GM23338 (cell line): Measurements from ENCODE around the gene WDR54. TPM values are rescaled to one million over a fixed set of nuclear protein-coding genes. Genes with fewer than 3 reads are reported as not detected.
A peak's percentile ranks its signal among the peaks of the same experiment; 100 is the strongest.
"Not testable (repeated sequence)": the region's sequence is repeated elsewhere in the genome, so short reads cannot be mapped to it uniquely, and the experiment has no call there.

Experiments
- ATAC-seq: fragments of 200-7000 bp; cut with Tn5 transposase; 3 replicates; pipeline ENCODE4 v1.9.1; 2020
- DNase-seq: peaks from one replicate; pipeline ENCODE4 v3.0.0-alpha.2; 2015; ENCODE audit warnings: low spot score
- H2AFZ ChIP-seq: fragments of 200-600 bp; sonication (generic); 2 replicates; pipeline ENCODE4 v1.8.0; 2016; ENCODE audit warnings: antibody characterized with exemption, mild to moderate bottlenecking, moderate library complexity
- H3F3A ChIP-seq: fragments of 200-600 bp; sonication (generic); replicated peaks from 2 replicates; pipeline ENCODE4 v1.8.0; 2017; ENCODE audit warnings: antibody characterized with exemption, mixed run types, low read depth
- H3K27ac ChIP-seq: fragments of 200-600 bp; sonication (generic); 2 replicates; pipeline ENCODE4 v1.6.1; 2016; ENCODE audit warnings: low read depth
- H3K27me3 ChIP-seq: fragments of 200-600 bp; sonication (generic); 2 replicates; pipeline ENCODE4 v1.8.0; 2016; ENCODE audit warnings: mild to moderate bottlenecking, mixed run types, moderate library complexity; ENCODE audit not compliant: insufficient read depth
- H3K36me3 ChIP-seq: fragments of 200-600 bp; sonication (generic); 2 replicates; pipeline ENCODE4 v1.8.0; 2016; ENCODE audit warnings: mild to moderate bottlenecking; ENCODE audit not compliant: insufficient read depth
- H3K4me1 ChIP-seq: fragments of 200-600 bp; sonication (generic); 2 replicates; pipeline ENCODE4 v1.8.0; 2016; ENCODE audit warnings: mild to moderate bottlenecking, moderate library complexity; ENCODE audit not compliant: insufficient read depth
- H3K4me2 ChIP-seq: fragments of 200-600 bp; sonication (generic); 2 replicates; pipeline ENCODE4 v1.7.1; 2017; ENCODE audit warnings: mixed run types
- H3K4me3 ChIP-seq: fragments of 200-600 bp; sonication (generic); 2 replicates; pipeline ENCODE4 v1.6.1; 2016; ENCODE audit warnings: mixed run types
- H3K79me2 ChIP-seq: fragments of 200-600 bp; sonication (generic); replicated peaks from 2 replicates; pipeline ENCODE4 v1.8.0; 2017; ENCODE audit warnings: mild to moderate bottlenecking; ENCODE audit not compliant: insufficient read depth
- H3K9me2 ChIP-seq: fragments of 200-600 bp; sonication (generic); 2 replicates; pipeline ENCODE4 v1.8.0; 2017; ENCODE audit not compliant: insufficient read depth
- H4K20me1 ChIP-seq: fragments of 200-600 bp; sonication (generic); replicated peaks from 2 replicates; pipeline ENCODE4 v1.8.0; 2017; ENCODE audit warnings: mild to moderate bottlenecking; ENCODE audit not compliant: insufficient read depth
- H3K27ac Mint-ChIP-seq: 2 replicates; pipeline ENCODE4 v1.8.0; 2020; ENCODE audit warnings: inconsistent platforms, mild to moderate bottlenecking, moderate library complexity, mixed read lengths
- H3K27me3 Mint-ChIP-seq: 3 replicates; pipeline ENCODE4 v1.8.0; 2022; ENCODE audit warnings: low read depth, mild to moderate bottlenecking, moderate library complexity, mixed read lengths, inconsistent platforms; ENCODE audit not compliant: insufficient read depth, poor library complexity
- H3K36me3 Mint-ChIP-seq: 3 replicates; pipeline ENCODE4 v1.8.0; 2021; ENCODE audit warnings: low read depth, mild to moderate bottlenecking, inconsistent platforms, moderate library complexity, mixed read lengths
- H3K4me1 Mint-ChIP-seq: 3 replicates; pipeline ENCODE4 v1.8.0; 2020; ENCODE audit warnings: mild to moderate bottlenecking, inconsistent platforms, mixed read lengths
- H3K4me3 Mint-ChIP-seq: 3 replicates; pipeline ENCODE4 v1.8.0; 2021; ENCODE audit warnings: moderate library complexity, mild to moderate bottlenecking, inconsistent platforms, mixed read lengths
- H3K9me3 Mint-ChIP-seq: 3 replicates; pipeline ENCODE4 v1.8.0; 2020; ENCODE audit warnings: moderate library complexity, mild to moderate bottlenecking, inconsistent platforms, mixed read lengths
- CREB1 ChIP-seq: fragments of 250-450 bp; sonication (Bioruptor Pico); IDR thresholded peaks from 2 replicates; pipeline ENCODE4 v1.5.0; 2020; ENCODE audit warnings: low read depth, mild to moderate bottlenecking, moderate library complexity
- ETS1 ChIP-seq: IDR thresholded peaks from 2 replicates; pipeline ENCODE4 v1.6.1; 2016; ENCODE audit warnings: antibody characterized with exemption
- EZH2 ChIP-seq: fragments of 200-600 bp; sonication (generic); IDR thresholded peaks from one replicate; pipeline ENCODE4 v1.8.0; 2017; ENCODE audit warnings: antibody characterized with exemption, mild to moderate bottlenecking, low read depth; ENCODE audit not compliant: unreplicated experiment
- EZH2phosphoT487 ChIP-seq: fragments of 200-600 bp; sonication (generic); IDR thresholded peaks from one replicate; pipeline ENCODE4 v1.8.1; 2018; ENCODE audit warnings: antibody characterized with exemption; ENCODE audit not compliant: unreplicated experiment
- JUNB ChIP-seq: IDR thresholded peaks from one replicate; pipeline ENCODE4 v1.6.1; 2016; ENCODE audit warnings: antibody characterized with exemption; ENCODE audit not compliant: unreplicated experiment
- NANOG ChIP-seq: IDR thresholded peaks from 2 replicates; pipeline ENCODE4 v1.6.1; 2016; ENCODE audit warnings: antibody characterized with exemption, borderline replicate concordance
- POLR2AphosphoS5 ChIP-seq: IDR thresholded peaks from 2 replicates; pipeline ENCODE4 v1.6.1; 2016; ENCODE audit warnings: antibody characterized with exemption, low read depth
- STAT1 ChIP-seq: IDR thresholded peaks from one replicate; pipeline ENCODE4 v1.6.1; 2016; ENCODE audit warnings: antibody characterized with exemption; ENCODE audit not compliant: unreplicated experiment
- ZNF114 ChIP-seq: fragments of 250-450 bp; sonication (Bioruptor Pico); IDR thresholded peaks from 2 replicates; pipeline ENCODE4 v1.5.0; 2020; ENCODE audit warnings: mild to moderate bottlenecking, moderate library complexity
- ZNF331 ChIP-seq: fragments of 250-450 bp; sonication (Bioruptor Pico); IDR thresholded peaks from 2 replicates; pipeline ENCODE4 v1.5.0; 2020; ENCODE audit warnings: low read depth, mild to moderate bottlenecking, moderate library complexity
- polyA plus RNA-seq: library from polyadenylated mRNA; unstranded; fragments of >200 nt; fragmentation: Nextera tagmentation; extraction: Ambion mirVana; gene quantifications from 2 replicates; pipeline ENCODE4 v1.2.1, GENCODE V29; 2016
- total RNA-seq: library from RNA; depleted of rRNA; stranded (reverse); fragments of >200 nt; shearing (Covaris generic); gene quantifications from 2 replicates; pipeline ENCODE4 v1.2.3, GENCODE V29; 2014

The WDR54 gene
- total and polyA plus RNA-seq, 2 experiments from 2014 or later = 41.3 to 42.6 TPM

- peak overlapping the region; percentile 94 for H3K4me3 Mint-ChIP-seq
- H3K27me3 Mint-ChIP-seq = peaks cover 31% of the 10 kb centered on the region
- H4K20me1 ChIP-seq, H2AFZ ChIP-seq, H3K9me3 Mint-ChIP-seq, ATAC-seq, H3K27me3 ChIP-seq, DNase-seq, H3K9me2 ChIP-seq, H3K27ac ChIP-seq, H3K36me3 ChIP-seq: not testable (repeated sequence)
- H3F3A ChIP-seq = peaks cover 12% of the 10 kb centered on the region; the same call in 1 of the 2 replicates
- H3K4me3 ChIP-seq = peak overlapping the region; percentile 99; the same call in 1 of the 2 replicates
- peaks cover 15% of the 10 kb centered on the region for H3K79me2 ChIP-seq
- H3K4me1 Mint-ChIP-seq = peaks cover 36% of the 10 kb centered on the region
- peak overlapping the region; percentile 43; the same call in 1 of the 2 replicates for H3K27ac Mint-ChIP-seq
- H3K4me2 ChIP-seq = peak overlapping the region; percentile 97
- peaks cover 17% of the 10 kb centered on the region for H3K36me3 Mint-ChIP-seq
- H3K4me1 ChIP-seq = peaks cover 17% of the 10 kb centered on the region
Observed at GRCh38 chr2:74459503-74460118, 38.1 kb downstream of the WDR54 start.

- not testable (repeated sequence) for H3K36me3 ChIP-seq, H3K27ac ChIP-seq, DNase-seq, H3K4me2 ChIP-seq, H3K27me3 ChIP-seq, H4K20me1 ChIP-seq, H3K4me3 ChIP-seq, ATAC-seq, H3K9me3 Mint-ChIP-seq, H3K27ac Mint-ChIP-seq, H2AFZ ChIP-seq, H3K9me2 ChIP-seq
- H3F3A ChIP-seq = peaks cover 12% of the 10 kb centered on the region; the same call in 1 of the 2 replicates
- H3K4me1 ChIP-seq = peaks cover 17% of the 10 kb centered on the region
- peak overlapping the region; percentile 94; the same call in 2 of the 3 replicates for H3K4me3 Mint-ChIP-seq
- H3K27me3 Mint-ChIP-seq = peaks cover 26% of the 10 kb centered on the region
- H3K4me1 Mint-ChIP-seq = peaks cover 35% of the 10 kb centered on the region
- H3K79me2 ChIP-seq = peaks cover 15% of the 10 kb centered on the region
- peaks cover 17% of the 10 kb centered on the region for H3K36me3 Mint-ChIP-seq
Observed at GRCh38 chr2:74460187-74460586, 38.7 kb downstream of the WDR54 start.

GRCh38 chr2:74461187-74462053 is 39.9 kb downstream of the WDR54 start:
- peak; percentile 1; the same call in 1 of the 3 replicates for ATAC-seq
- no peaks in the 10 kb centered on the region for H3K27me3 ChIP-seq
- peaks cover 23% of the 10 kb centered on the region for H3K27me3 Mint-ChIP-seq
- no peak overlapping the region for H3K4me3 ChIP-seq
- H4K20me1 ChIP-seq = peaks cover 4% of the 10 kb centered on the region; the same call in 1 of the 2 replicates
- H3K4me1 ChIP-seq = peaks cover 6% of the 10 kb centered on the region
- DNase-seq = peak; percentile 84
- H3K9me2 ChIP-seq = no peaks in the 10 kb centered on the region
- peaks cover 12% of the 10 kb centered on the region; the same call in 1 of the 2 replicates for H3F3A ChIP-seq
- peaks cover 25% of the 10 kb centered on the region for H3K4me1 Mint-ChIP-seq
- no peak overlapping the region for H2AFZ ChIP-seq
- H3K36me3 ChIP-seq = no peaks in the 10 kb centered on the region; the same call in 1 of the 2 replicates
- no peak overlapping the region for H3K4me2 ChIP-seq
- H3K9me3 Mint-ChIP-seq = peaks cover 2% of the 10 kb centered on the region; the same call in 2 of the 3 replicates
- H3K27ac ChIP-seq = 0 out of 2 replicates have a peak overlapping the region, but pooled peaks have one; percentile 32
- H3K36me3 Mint-ChIP-seq = peaks cover 17% of the 10 kb centered on the region
- no peak overlapping the region for H3K4me3 Mint-ChIP-seq
- no peak overlapping the region for H3K27ac Mint-ChIP-seq
- peaks cover 15% of the 10 kb centered on the region for H3K79me2 ChIP-seq
- no peak for TF ChIP-seq ETS1
- TF ChIP-seq JUNB = no peak
- 0 out of 2 replicates have a peak, but pooled peaks have one; percentile 13 for TF ChIP-seq POLR2AphosphoS5
- no peak for TF ChIP-seq NANOG
- TF ChIP-seq ZNF114 = no peak
- no peak for TF ChIP-seq EZH2phosphoT487
- no peak for TF ChIP-seq CREB1 (CRISPR knock-in tag)
- no peak for TF ChIP-seq STAT1
- no peak for TF ChIP-seq ZNF331 (CRISPR knock-in tag)
- TF ChIP-seq EZH2 = no peak
